Neural cell (in vitro differentiated cells): Measurements from ENCODE around the gene WRAP53.

Experiments used
- EZH2 ChIP-seq: fragments of 200-600, 300-800 bp; shearing (Covaris generic), sonication (generic); IDR thresholded peaks from 2 replicates; pipeline ENCODE4 v1.6.1; 2014; ENCODE audit warnings: antibody characterized with exemption, low read length, borderline replicate concordance, mild to moderate bottlenecking; ENCODE audit not compliant: insufficient read depth, poor library complexity, severe bottlenecking
- TAF1 ChIP-seq: IDR thresholded peaks from 2 replicates; pipeline ENCODE4 v1.6.1; 2012; ENCODE audit warnings: low read depth
- TF ChIP-seq, protein P1 (sequence below): fragments of 450-650 bp; IDR thresholded peaks from 2 replicates; pipeline ENCODE4 v1.5.1; 2014; ENCODE audit warnings: antibody characterized with exemption, mild to moderate bottlenecking, moderate library complexity; ENCODE audit not compliant: poor library complexity, severe bottlenecking

DNA sequence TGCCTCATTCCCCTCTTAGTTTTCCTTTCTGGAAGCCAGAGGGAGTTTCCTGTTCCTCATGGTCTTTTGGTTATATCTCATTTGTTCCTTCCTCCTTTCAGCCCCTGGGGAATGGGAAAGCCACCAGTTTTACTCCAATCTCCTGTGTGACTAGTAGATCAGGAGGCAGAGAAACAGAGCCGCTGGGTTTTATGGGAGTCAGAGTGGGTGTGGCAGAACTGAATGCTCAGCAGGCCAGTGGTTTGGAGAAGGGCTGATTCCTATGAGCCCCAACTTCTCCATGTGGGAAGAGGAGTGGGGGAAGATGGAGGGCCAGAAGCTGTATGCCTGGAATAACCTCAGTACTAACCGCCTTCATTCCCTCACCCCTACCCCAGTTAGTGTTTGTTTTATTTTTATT lies 33.3 kb downstream of the WRAP53 start:
- TF ChIP-seq TAF1 (no peak), EZH2 (no peak)
- TF ChIP-seq, protein P1, sequence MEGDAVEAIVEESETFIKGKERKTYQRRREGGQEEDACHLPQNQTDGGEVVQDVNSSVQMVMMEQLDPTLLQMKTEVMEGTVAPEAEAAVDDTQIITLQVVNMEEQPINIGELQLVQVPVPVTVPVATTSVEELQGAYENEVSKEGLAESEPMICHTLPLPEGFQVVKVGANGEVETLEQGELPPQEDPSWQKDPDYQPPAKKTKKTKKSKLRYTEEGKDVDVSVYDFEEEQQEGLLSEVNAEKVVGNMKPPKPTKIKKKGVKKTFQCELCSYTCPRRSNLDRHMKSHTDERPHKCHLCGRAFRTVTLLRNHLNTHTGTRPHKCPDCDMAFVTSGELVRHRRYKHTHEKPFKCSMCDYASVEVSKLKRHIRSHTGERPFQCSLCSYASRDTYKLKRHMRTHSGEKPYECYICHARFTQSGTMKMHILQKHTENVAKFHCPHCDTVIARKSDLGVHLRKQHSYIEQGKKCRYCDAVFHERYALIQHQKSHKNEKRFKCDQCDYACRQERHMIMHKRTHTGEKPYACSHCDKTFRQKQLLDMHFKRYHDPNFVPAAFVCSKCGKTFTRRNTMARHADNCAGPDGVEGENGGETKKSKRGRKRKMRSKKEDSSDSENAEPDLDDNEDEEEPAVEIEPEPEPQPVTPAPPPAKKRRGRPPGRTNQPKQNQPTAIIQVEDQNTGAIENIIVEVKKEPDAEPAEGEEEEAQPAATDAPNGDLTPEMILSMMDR: no peak
